Measurements from ENCODE around the gene TMEM258.

TMEM258 gene

DNA sequence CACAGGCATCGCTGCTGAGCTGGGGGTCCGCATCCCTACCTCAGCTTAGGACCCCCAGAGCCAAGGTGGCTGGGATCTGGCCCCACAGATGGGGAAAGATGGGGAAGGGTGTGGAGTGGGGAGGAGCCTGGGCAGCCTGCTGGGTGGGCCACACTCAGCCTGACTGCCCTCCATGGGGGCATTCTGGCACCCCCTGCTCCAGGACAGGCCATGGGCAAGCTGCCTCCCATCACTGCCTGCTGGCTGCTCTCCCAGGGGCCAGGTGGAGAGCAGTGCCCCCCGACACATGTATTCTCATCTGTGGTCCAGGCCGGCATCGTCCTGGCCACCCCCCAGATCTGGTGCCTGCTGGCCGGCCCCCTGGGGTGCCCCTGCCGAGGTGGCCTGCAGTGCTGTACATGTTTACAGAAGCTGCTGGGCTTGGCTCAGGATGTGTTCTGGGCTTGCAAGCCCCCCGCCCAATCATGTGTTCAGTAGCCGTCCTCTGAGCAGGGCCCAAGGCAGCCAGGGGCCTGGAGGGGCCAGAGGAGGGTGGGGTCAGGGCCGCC lies 47.7 kb downstream of the TMEM258 start:
- no peak for DNase-seq (ENCODE audit: low read depth in 1 of 2, low spot score in 1 of 2)

DNA sequence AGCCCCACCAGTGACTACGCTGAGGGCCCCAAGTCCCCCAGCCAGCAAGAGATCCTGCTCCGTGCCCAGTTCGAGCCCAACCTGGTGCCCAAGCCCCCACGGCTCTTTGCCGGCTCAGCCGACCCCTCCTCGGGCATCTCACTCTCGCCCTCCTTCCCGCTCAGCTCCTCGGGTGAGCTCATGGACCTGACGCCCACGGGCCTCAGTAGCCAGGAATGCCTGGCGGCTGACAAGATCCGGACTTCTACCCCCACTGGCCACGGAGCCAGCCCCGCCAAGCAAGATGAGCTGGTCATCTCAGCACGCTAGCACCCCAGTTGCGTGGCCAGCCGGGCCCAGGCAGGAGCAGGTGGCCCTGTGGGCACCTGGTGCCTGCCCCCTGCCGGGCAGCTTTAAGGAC lies 48.2 kb downstream of the TMEM258 start:
- DNase-seq (ENCODE audit: low read depth in 1 of 2, low spot score in 1 of 2), result no peak

DNA sequence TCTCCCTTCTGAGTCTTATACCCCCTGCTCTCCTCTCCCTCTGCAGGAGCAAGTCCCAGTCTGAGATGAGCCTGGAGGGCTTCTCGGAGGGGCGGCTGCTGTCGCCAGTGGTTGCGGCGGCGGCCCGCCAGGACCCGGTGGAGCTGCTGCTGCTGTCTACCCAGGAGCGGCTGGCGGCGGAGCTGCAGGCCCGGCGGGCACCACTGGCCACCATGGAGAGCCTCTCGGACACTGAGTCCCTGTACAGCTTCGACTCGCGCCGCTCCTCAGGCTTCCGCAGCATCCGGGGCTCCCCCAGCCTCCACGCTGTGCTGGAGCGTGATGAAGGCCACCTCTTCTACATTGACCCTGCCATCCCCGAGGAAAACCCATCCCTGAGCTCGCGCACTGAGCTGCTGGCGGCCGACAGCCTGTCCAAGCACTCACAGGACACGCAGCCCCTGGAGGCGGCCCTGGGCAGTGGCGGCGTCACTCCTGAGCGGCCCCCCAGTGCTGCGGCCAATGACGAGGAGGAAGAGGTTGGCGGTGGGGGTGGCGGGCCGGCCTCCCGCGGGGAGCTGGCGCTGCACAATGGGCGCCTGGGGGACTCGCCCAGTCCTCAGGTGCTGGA lies 48.8 kb downstream of the TMEM258 start:
- no peak for DNase-seq (ENCODE audit: low read depth in 1 of 2, low spot score in 1 of 2)

DNA sequence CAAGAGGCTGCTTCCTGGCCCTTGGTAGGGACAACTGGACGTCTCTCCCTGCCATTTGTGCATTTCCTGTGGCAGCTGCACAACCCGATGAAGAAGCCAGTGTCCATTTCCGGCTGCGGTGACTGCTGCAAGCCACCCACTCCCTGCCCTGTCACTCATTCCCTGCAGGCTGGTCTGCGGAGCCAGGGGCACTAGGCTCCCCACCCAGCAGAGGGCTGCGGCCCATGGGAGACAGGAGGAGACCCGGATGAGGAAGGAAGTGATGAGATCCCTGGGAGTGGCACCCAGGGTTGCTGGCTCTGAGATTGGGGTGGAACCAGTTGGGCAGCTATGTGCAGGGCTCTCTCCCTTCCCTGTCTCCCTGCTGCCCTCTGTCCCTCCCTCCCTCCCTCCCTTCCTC lies 50.0 kb downstream of the TMEM258 start:
- no peak for DNase-seq (ENCODE audit: low read depth in 1 of 2, low spot score in 1 of 2)

DNA sequence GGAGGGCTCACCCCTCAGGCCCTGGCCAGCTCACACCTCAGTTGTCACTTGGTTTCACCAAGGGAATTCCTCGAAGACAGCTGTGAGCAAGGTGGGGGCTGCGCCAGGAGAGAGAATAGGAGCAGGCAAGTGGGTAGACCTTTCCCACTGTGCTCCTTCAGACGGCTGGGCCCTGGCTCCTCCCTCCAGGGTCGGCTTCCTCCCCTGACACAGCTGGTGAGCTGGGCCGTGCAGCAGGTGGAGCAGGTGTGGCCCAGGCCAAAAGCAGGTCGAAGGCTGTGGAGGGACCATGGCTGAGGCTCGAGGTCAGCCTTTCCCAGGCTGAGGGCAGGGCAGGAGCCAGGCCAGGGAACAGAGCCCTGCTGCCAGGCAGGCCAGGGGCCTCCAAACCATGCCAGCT lies 52.4 kb downstream of the TMEM258 start:
- no peak for DNase-seq (ENCODE audit: low read depth in 1 of 2, low spot score in 1 of 2)

DNA sequence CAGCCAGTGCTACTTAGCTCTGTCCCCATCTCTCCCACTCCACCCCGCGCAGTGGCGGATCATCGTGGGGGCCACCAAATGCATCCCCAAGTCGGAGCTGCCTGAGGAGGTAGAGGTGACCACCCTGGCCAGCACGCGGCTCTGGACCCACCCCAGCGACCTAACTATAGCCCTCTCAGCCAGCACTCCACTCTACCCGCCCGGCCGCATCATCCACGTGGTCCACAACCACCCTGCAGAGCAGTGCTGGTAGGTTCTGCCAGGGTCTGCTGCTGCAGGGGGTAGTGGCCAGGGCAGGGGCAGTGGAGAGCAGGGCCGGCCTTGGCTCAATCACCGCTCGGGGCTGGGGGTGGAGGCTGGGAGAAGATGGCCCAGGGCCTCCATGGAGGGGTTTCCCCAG lies 53.0 kb downstream of the TMEM258 start:
- DNase-seq (ENCODE audit: low read depth in 1 of 2, low spot score in 1 of 2), result no peak

All from activated T-helper 1 cell treated with anti-CD3 and anti-CD28 coated beads, Interleukin-2, amount 50 U/mL, for 16 hours (primary cell).